CD14-positive monocyte (primary cell): ENCODE data around the gene PDZRN3. TPM values are rescaled to one million over a fixed set of nuclear protein-coding genes. Genes with fewer than 3 reads are reported as not detected.

Experiments used
- DNase-seq, 3 donors: peaks; one replicate each; pipeline ENCODE4 v3.0.0-alpha.2; 2011 to 2022
- H2AFZ ChIP-seq: 2 replicates; pipeline ENCODE4 v1.6.0; 2012; ENCODE audit warnings: mild to moderate bottlenecking, low read depth, low read length, inconsistent platforms; ENCODE audit not compliant: insufficient read depth, poor library complexity, severe bottlenecking
- H3K27ac ChIP-seq, 2 donors: 1 replicate in 1 of 2; 2 replicates in 1 of 2; pipeline ENCODE4 v1.5.1; 2012 to 2013; ENCODE audit warnings: low read length in 2 of 2, control low read depth in 1 of 2, inconsistent platforms in 1 of 2, low read depth in 1 of 2, mild to moderate bottlenecking in 1 of 2
- H3K27me3 ChIP-seq, 2 donors: one replicate each; pipeline versions ENCODE4 v1.6.0 to v1.6.1; 2011 to 2013; ENCODE audit warnings: low read length in 2 of 2; ENCODE audit not compliant: control insufficient read depth in 2 of 2, insufficient read depth in 2 of 2
- H3K36me3 ChIP-seq, 2 donors: replicated peaks in 1 of 2; 1 replicate in 1 of 2; 2 replicates in 1 of 2; pipeline versions ENCODE4 v1.5.1 to v1.6.1; 2012 to 2013; ENCODE audit warnings: low read length in 2 of 2, control low read depth in 1 of 2, inconsistent platforms in 1 of 2, mild to moderate bottlenecking in 1 of 2; ENCODE audit not compliant: insufficient read depth in 2 of 2, control insufficient read depth in 1 of 2
- H3K4me1 ChIP-seq, 2 donors: 1 replicate in 1 of 2; 2 replicates in 1 of 2; pipeline versions ENCODE4 v1.5.1 to v1.6.1; 2012 to 2013; ENCODE audit warnings: low read length in 2 of 2, control low read depth in 1 of 2, inconsistent platforms in 1 of 2, mild to moderate bottlenecking in 1 of 2, moderate library complexity in 1 of 2; ENCODE audit not compliant: insufficient read depth in 2 of 2, control insufficient read depth in 1 of 2
- H3K4me2 ChIP-seq: replicated peaks from 2 replicates; pipeline ENCODE3; 2012; ENCODE audit warnings: low read length, moderate library complexity, mild to moderate bottlenecking; ENCODE audit not compliant: poor library complexity, severe bottlenecking; ENCODE audit errors: extremely low read depth
- H3K4me3 ChIP-seq, 3 experiments: fragments of 200-600 bp in 1 of 3; sonication (generic) in 1 of 3; replicated peaks in 1 of 3; 1 replicate in 2 of 3; 2 replicates in 1 of 3; pipeline ENCODE4 v1.5.1; 2011 to 2013; ENCODE audit warnings: low read length in 3 of 3, mild to moderate bottlenecking in 3 of 3, control low read depth in 2 of 3, low read depth in 2 of 3, inconsistent platforms in 1 of 3, moderate library complexity in 1 of 3
- H3K79me2 ChIP-seq: 2 replicates; pipeline ENCODE4 v1.6.0; 2012; ENCODE audit warnings: mild to moderate bottlenecking, control low read depth, inconsistent platforms, low read length, moderate library complexity; ENCODE audit not compliant: insufficient read depth
- H3K9ac ChIP-seq: 2 replicates; pipeline ENCODE4 v1.6.0; 2017; ENCODE audit warnings: low read length, mild to moderate bottlenecking; ENCODE audit not compliant: insufficient read depth, poor library complexity, severe bottlenecking
- H3K9me3 ChIP-seq, 2 donors: replicated peaks in 1 of 2; 1 replicate in 1 of 2; 2 replicates in 1 of 2; pipeline versions ENCODE4 v1.5.1 to v1.6.1; 2012 to 2013; ENCODE audit warnings: low read length in 2 of 2, control low read depth in 1 of 2; ENCODE audit not compliant: control insufficient read depth in 1 of 2, insufficient read depth in 1 of 2
- H4K20me1 ChIP-seq: 2 replicates; pipeline ENCODE4 v1.6.0; 2012; ENCODE audit warnings: mild to moderate bottlenecking, low read length, control low read depth, moderate library complexity; ENCODE audit not compliant: insufficient read depth
- H3K27ac Mint-ChIP-seq, 7 donors: one replicate each; pipeline ENCODE4 v1.8.0; 2020; ENCODE audit warnings: mild to moderate bottlenecking in 7 of 7, mixed read lengths in 7 of 7, moderate library complexity in 6 of 7, inconsistent platforms in 2 of 7
- H3K27me3 Mint-ChIP-seq, 3 donors: one replicate each; pipeline ENCODE4 v1.8.0; 2021 to 2022; ENCODE audit warnings: low read depth in 3 of 3, mild to moderate bottlenecking in 3 of 3, mixed read lengths in 3 of 3, moderate library complexity in 3 of 3, inconsistent platforms in 1 of 3
- H3K36me3 Mint-ChIP-seq, 2 donors: one replicate each; pipeline ENCODE4 v1.8.0; 2020; ENCODE audit warnings: mixed read lengths in 2 of 2, inconsistent platforms in 1 of 2, mild to moderate bottlenecking in 1 of 2
- H3K4me1 Mint-ChIP-seq: one replicate; pipeline ENCODE4 v1.8.0; 2020; ENCODE audit warnings: mild to moderate bottlenecking, mixed read lengths
- H3K4me3 Mint-ChIP-seq, 2 donors: one replicate each; pipeline ENCODE4 v1.8.0; 2020; ENCODE audit warnings: mild to moderate bottlenecking in 2 of 2, mixed read lengths in 2 of 2, moderate library complexity in 1 of 2
- H3K9me3 Mint-ChIP-seq, 7 donors: one replicate each; pipeline ENCODE4 v1.8.0; 2020 to 2022; ENCODE audit warnings: mixed read lengths in 7 of 7, mild to moderate bottlenecking in 6 of 7, moderate library complexity in 6 of 7, inconsistent platforms in 2 of 7
- CTCF ChIP-seq: fragments of 200-600 bp; IDR thresholded peaks from one replicate; pipeline ENCODE4 v1.8.0; 2022; ENCODE audit warnings: antibody characterized with exemption, mild to moderate bottlenecking
- WGBS: methylation state at CpG from one replicate; pipeline ENCODE4 v1.1.5; 2013; ENCODE audit warnings: missing lambda C conversion rate; ENCODE audit not compliant: insufficient coverage; 5-methylcytosine and 5-hydroxymethylcytosine counted together
- intact Hi-C, 2 donors: fragments of 100-400 bp; cut with micrococcal nuclease; formaldehyde crosslinking; loops; one replicate each; pipeline versions ENCODE4 v1.15.0 to v1.15.1; 2023
- polyA plus RNA-seq, 3 donors: library from polyadenylated mRNA; depleted of rRNA in 1 of 3; unstranded in 2 of 3; stranded (reverse) in 1 of 3; fragments of 300-500 nt in 2 of 3; fragments of >200 nt in 1 of 3; fragmentation: Illumina TruSeq in 2 of 3; gene quantifications; 1 replicate in 2 of 3; 2 replicates in 1 of 3; pipeline ENCODE4 v1.2.3, GENCODE V29; 2012 to 2021

Gene PDZRN3
- polyA plus RNA-seq, 3 donors, result not detected

DNA sequence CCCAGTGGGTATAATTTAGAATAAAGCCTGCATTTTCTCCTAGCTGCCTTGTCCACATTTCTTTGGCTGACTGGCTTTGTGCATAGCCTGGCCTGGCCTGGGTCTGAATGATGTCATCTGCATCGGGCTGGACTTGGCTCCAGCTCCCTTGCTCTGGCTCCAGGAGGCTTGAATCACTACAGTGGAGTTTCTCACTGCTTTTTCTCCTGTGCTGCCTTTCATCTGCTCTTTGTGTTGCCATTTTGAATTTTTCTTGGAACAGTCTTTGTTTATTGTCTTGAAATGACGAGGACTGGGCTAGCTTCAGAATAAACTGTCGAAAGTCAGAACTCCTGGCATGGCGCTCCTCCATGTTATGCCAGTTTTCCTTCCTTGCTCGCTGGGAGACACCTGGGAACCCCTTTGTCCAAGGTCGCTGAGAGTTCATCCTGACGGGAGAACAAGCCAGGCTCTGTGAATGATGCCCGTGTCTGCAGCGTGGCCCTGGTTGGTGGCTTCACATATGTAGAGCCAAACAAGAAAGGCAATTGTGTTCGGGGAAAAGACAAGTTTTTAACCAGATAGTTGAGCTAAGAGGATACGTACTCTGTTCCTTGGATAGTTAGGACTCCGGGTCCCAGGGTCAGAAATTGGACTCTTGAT, 258.9 kb downstream of the PDZRN3 start:
- Histone ChIP-seq H3K9me3 (peaks cover 0 to 8% of the 10 kb centered on the region in 2 donors), H2AFZ (no peak overlapping the region), H3K27ac (no peak overlapping the region), H4K20me1 (no peaks in the 10 kb centered on the region), H3K36me3 (no peaks in the 10 kb centered on the region), H3K4me1 (no peaks in the 10 kb centered on the region), H3K4me2 (no peak overlapping the region), H3K79me2 (no peaks in the 10 kb centered on the region), H3K27me3 (no peaks in the 10 kb centered on the region), H3K4me3 (no peak overlapping the region), H3K9ac (no peak overlapping the region)
- Mint-ChIP-seq H3K9me3 (peaks cover 0 to 16% (median 7%) of the 10 kb centered on the region in 7 donors), H3K4me3 (no peak overlapping the region), H3K36me3 (no peaks in the 10 kb centered on the region), H3K27me3 (peaks cover 0 to 4% (median 4%) of the 10 kb centered on the region in 3 donors), H3K4me1 (no peaks in the 10 kb centered on the region), H3K27ac (no peak overlapping the region)
- 97% methylated on average over 11 of the region's 12 CpGs for WGBS
- TF ChIP-seq CTCF, result no peak
- intact Hi-C loops, result no loop called here
- no peak for DNase-seq

DNA sequence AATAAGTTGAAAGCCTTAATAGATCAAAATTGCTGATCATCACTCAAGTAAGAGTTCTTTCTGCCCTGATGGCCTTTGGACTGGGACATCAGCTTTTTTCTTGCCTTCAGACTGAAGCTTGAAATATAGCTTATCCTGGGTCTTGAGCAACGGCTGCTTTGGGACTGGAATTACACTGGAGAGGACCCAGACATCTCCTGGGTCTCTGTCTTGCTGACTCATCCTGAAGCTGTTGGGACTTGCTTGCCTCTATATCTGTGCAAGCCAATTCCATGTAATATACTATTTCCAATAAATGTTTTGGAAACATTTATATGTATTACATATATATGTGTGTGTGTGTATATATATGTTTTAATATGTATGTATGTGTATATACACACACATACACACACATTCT, 260.2 kb downstream of the PDZRN3 start:
- H3K27ac ChIP-seq, result no peak overlapping the region
- WGBS, result 80% methylated on average over 1 of the region's 1 CpG
- H3K4me1 Mint-ChIP-seq, result no peaks in the 10 kb centered on the region

More for the DNA sequence above, 260.2 kb downstream of the PDZRN3 start:
- Histone ChIP-seq H3K4me2 (no peak overlapping the region), H3K4me1 (no peaks in the 10 kb centered on the region), H3K9me3 (peaks cover 0 to 8% of the 10 kb centered on the region in 2 donors), H3K27me3 (no peaks in the 10 kb centered on the region), H2AFZ (no peak overlapping the region), H3K79me2 (no peaks in the 10 kb centered on the region), H3K4me3 (no peak overlapping the region), H3K9ac (no peak overlapping the region), H3K36me3 (no peaks in the 10 kb centered on the region), H4K20me1 (no peaks in the 10 kb centered on the region)
- no peak for TF ChIP-seq CTCF
- Mint-ChIP-seq H3K9me3 (peaks cover 0 to 16% (median 7%) of the 10 kb centered on the region in 7 donors), H3K4me3 (no peak overlapping the region), H3K36me3 (no peaks in the 10 kb centered on the region), H3K27me3 (peaks cover 0 to 4% (median 1%) of the 10 kb centered on the region in 3 donors), H3K27ac (no peak overlapping the region)
- no peak for DNase-seq
- intact Hi-C loops, result no loop called here
